Keratinocyte (primary cell): ENCODE results near the gene RPL36A. TPM values are rescaled to one million over a fixed set of nuclear protein-coding genes. Genes with fewer than 3 reads are reported as not detected.

Experiments
- DNase-seq: peaks from one replicate; pipeline ENCODE4 v3.0.0-alpha.2; 2011; ENCODE audit warnings: low read depth, missing footprints, low spot score
- FAIRE-seq: peaks from 2 replicates; lab custom pipeline; 2011; peaks lifted over from hg19 to GRCh38; lab: Jason Lieb, UNC
- H2AFZ ChIP-seq: 2 replicates; pipeline ENCODE4 v1.6.0; 2012; ENCODE audit warnings: low read length, control low read depth, inconsistent platforms; ENCODE audit not compliant: control insufficient read depth
- H3K27ac ChIP-seq: 2 replicates; pipeline ENCODE4 v1.5.1; 2011; ENCODE audit warnings: low read length; ENCODE audit not compliant: control insufficient read depth, insufficient read depth
- H3K27me3 ChIP-seq: 3 replicates; pipeline ENCODE4 v1.6.0; 2011; ENCODE audit warnings: low read length; ENCODE audit not compliant: control insufficient read depth, insufficient read depth; ENCODE audit errors: extremely low read depth
- H3K36me3 ChIP-seq, 2 experiments: 2 replicates in 1 of 2; 3 replicates in 1 of 2; pipeline ENCODE4 v1.5.1; 2011; ENCODE audit warnings: low read length in 2 of 2, mild to moderate bottlenecking in 1 of 2; ENCODE audit not compliant: control insufficient read depth in 2 of 2, insufficient read depth in 2 of 2; ENCODE audit errors: extremely low read depth in 1 of 2
- H3K4me1 ChIP-seq: 3 replicates; pipeline ENCODE4 v1.5.1; 2011; ENCODE audit warnings: low read length; ENCODE audit not compliant: control insufficient read depth, insufficient read depth; ENCODE audit errors: extremely low read depth
- H3K4me2 ChIP-seq: 3 replicates; pipeline ENCODE4 v1.6.0; 2011; ENCODE audit warnings: low read depth, low read length; ENCODE audit not compliant: control insufficient read depth, insufficient read depth; ENCODE audit errors: extremely low read depth
- H3K4me3 ChIP-seq, 3 experiments: fragments of 200-600 bp in 1 of 3; sonication (generic) in 1 of 3; 2 replicates in 2 of 3; 3 replicates in 1 of 3; pipeline ENCODE4 v1.5.1; 2011 to 2016; ENCODE audit warnings: low read length in 3 of 3, mild to moderate bottlenecking in 3 of 3, control low read depth in 2 of 3, inconsistent platforms in 1 of 3, low read depth in 1 of 3, mixed read lengths in 1 of 3, mixed run types in 1 of 3, moderate library complexity in 1 of 3; ENCODE audit not compliant: control insufficient read depth in 2 of 3, insufficient read depth in 2 of 3; ENCODE audit errors: extremely low read depth in 1 of 3
- H3K79me2 ChIP-seq: 2 replicates; pipeline ENCODE4 v1.6.0; 2012; ENCODE audit warnings: low read length; ENCODE audit not compliant: control insufficient read depth, insufficient read depth
- H3K9ac ChIP-seq: 3 replicates; pipeline ENCODE4 v1.6.0; 2011; ENCODE audit warnings: low read length; ENCODE audit not compliant: control insufficient read depth, insufficient read depth; ENCODE audit errors: extremely low read depth
- H3K9me1 ChIP-seq: 3 replicates; pipeline ENCODE4 v1.6.0; 2011; ENCODE audit warnings: low read length; ENCODE audit not compliant: control insufficient read depth, insufficient read depth; ENCODE audit errors: extremely low read depth
- H3K9me3 ChIP-seq: 2 replicates; pipeline ENCODE4 v1.5.1; 2012; ENCODE audit warnings: low read depth, low read length; ENCODE audit not compliant: control insufficient read depth
- H4K20me1 ChIP-seq: 3 replicates; pipeline ENCODE4 v1.6.0; 2011; ENCODE audit warnings: low read length; ENCODE audit not compliant: control insufficient read depth, insufficient read depth; ENCODE audit errors: extremely low read depth
- EZH2 ChIP-seq: IDR thresholded peaks from one replicate; pipeline ENCODE4 v1.6.1; 2012; ENCODE audit warnings: inconsistent platforms, mild to moderate bottlenecking, low read length, moderate library complexity
- dilution Hi-C: fragments of 300-500 bp; cut with MboI; formaldehyde crosslinking; loops from one replicate; pipeline ENCODE4 v1.7.0; 2020; ENCODE audit warnings: low sequenced_read_pairs; ENCODE audit not compliant: extremely low pct_ligation_motif_present
- polyA plus RNA-seq, 5 experiments: library from polyadenylated mRNA; depleted of rRNA in 3 of 5; stranded (reverse) in 3 of 5; stranded (forward) in 1 of 5; unstranded in 1 of 5; fragments of >200 nt; gene quantifications; 1 replicate in 1 of 5; 2 replicates in 3 of 5; 3 replicates in 1 of 5; pipeline versions ENCODE4 v1.2.1 to v1.2.3, GENCODE V29; 2011 to 2012; ENCODE audit warnings: missing spikeins in 2 of 5, low read depth in 1 of 5, low replicate concordance in 1 of 5
- TF ChIP-seq, protein P1 (sequence below), 3 experiments: IDR thresholded peaks in 1 of 3; conservative IDR thresholded peaks in 1 of 3; optimal IDR thresholded peaks in 1 of 3; 2 replicates in 2 of 3; 3 replicates in 1 of 3; pipeline versions ENCODE3 to v1.5.1; 2011; ENCODE audit warnings: low read length in 3 of 3, mild to moderate bottlenecking in 3 of 3, moderate library complexity in 2 of 3, control low read depth in 1 of 3, inconsistent platforms in 1 of 3; ENCODE audit not compliant: insufficient read depth in 2 of 3; ENCODE audit errors: extremely low read depth in 1 of 3

Gene RPL36A
- polyA plus RNA-seq, 1 donor (not counting 4 experiments of a cell fraction or from before 2014, with no cell fraction given) = 2,714 TPM

- H3K79me2 ChIP-seq = peaks cover 16% of the 10 kb centered on the region
- no peaks in the 10 kb centered on the region for H3K9me1 ChIP-seq
- H3K27me3 ChIP-seq = no peaks in the 10 kb centered on the region
- dilution Hi-C loops = no loop called here
- no peak for FAIRE-seq
- H3K36me3 ChIP-seq = peaks cover 1 to 8% of the 10 kb centered on the region in 2 experiments
- no peak for TF ChIP-seq EZH2
- TF ChIP-seq, protein P1, sequence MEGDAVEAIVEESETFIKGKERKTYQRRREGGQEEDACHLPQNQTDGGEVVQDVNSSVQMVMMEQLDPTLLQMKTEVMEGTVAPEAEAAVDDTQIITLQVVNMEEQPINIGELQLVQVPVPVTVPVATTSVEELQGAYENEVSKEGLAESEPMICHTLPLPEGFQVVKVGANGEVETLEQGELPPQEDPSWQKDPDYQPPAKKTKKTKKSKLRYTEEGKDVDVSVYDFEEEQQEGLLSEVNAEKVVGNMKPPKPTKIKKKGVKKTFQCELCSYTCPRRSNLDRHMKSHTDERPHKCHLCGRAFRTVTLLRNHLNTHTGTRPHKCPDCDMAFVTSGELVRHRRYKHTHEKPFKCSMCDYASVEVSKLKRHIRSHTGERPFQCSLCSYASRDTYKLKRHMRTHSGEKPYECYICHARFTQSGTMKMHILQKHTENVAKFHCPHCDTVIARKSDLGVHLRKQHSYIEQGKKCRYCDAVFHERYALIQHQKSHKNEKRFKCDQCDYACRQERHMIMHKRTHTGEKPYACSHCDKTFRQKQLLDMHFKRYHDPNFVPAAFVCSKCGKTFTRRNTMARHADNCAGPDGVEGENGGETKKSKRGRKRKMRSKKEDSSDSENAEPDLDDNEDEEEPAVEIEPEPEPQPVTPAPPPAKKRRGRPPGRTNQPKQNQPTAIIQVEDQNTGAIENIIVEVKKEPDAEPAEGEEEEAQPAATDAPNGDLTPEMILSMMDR (optimal IDR thresholded peaks at IDR 0.05 in 1 of 3, IDR thresholded peaks at IDR 0.05 in 1 of 3, conservative IDR thresholded peaks at IDR 0.05 in 1 of 3; ENCODE audit: extremely low read depth in 1 of 3, insufficient read depth in 2 of 3, low read length in 3 of 3) = no peak
- H3K27ac ChIP-seq = peak overlapping the region; percentile 86
- no peaks in the 10 kb centered on the region for H3K9me3 ChIP-seq
- H3K4me2 ChIP-seq = peak overlapping the region; percentile 79
- peak overlapping the region; percentile 88 for H3K9ac ChIP-seq
- H2AFZ ChIP-seq = no peak overlapping the region
- no peak for DNase-seq
- H3K4me1 ChIP-seq = peaks cover 6% of the 10 kb centered on the region
- no peaks in the 10 kb centered on the region for H4K20me1 ChIP-seq
- H3K4me3 ChIP-seq = peak overlapping the region; percentile 56 to 79 (median 70)
Observed at GRCh38 chrX:101391831-101392230, 1.0 kb downstream of the RPL36A start.

- no peak overlapping the region for H3K4me2 ChIP-seq
- H4K20me1 ChIP-seq = no peaks in the 10 kb centered on the region
- H3K27ac ChIP-seq = no peak overlapping the region
- TF ChIP-seq EZH2 = no peak
- TF ChIP-seq, protein P1 (optimal IDR thresholded peaks at IDR 0.05 in 1 of 3, IDR thresholded peaks at IDR 0.05 in 1 of 3, conservative IDR thresholded peaks at IDR 0.05 in 1 of 3; ENCODE audit: extremely low read depth in 1 of 3, insufficient read depth in 2 of 3, low read length in 3 of 3) = no peak
- peaks cover 6% of the 10 kb centered on the region for H3K4me1 ChIP-seq
- dilution Hi-C loops = no loop called here
- H3K36me3 ChIP-seq = peaks cover 1 to 8% of the 10 kb centered on the region in 2 experiments
- FAIRE-seq (no peak), DNase-seq (no peak)
- peaks cover 16% of the 10 kb centered on the region for H3K79me2 ChIP-seq
- H3K4me3 ChIP-seq = no peak overlapping the region
- H3K9me1 ChIP-seq = no peaks in the 10 kb centered on the region
- no peaks in the 10 kb centered on the region for H3K27me3 ChIP-seq
- no peak overlapping the region for H2AFZ ChIP-seq
- no peak overlapping the region for H3K9ac ChIP-seq
- no peaks in the 10 kb centered on the region for H3K9me3 ChIP-seq
Observed at GRCh38 chrX:101393530-101394305, 2.9 kb downstream of the RPL36A start.
